Keratinocyte (primary cell): ENCODE results near the gene DAB1. TPM values are rescaled to one million over a fixed set of nuclear protein-coding genes. Genes with fewer than 3 reads are reported as not detected.

Experiments
- DNase-seq: peaks from one replicate; pipeline ENCODE4 v3.0.0-alpha.2; 2011; ENCODE audit warnings: low read depth, missing footprints, low spot score
- FAIRE-seq: peaks from 2 replicates; lab custom pipeline; 2011; peaks lifted over from hg19 to GRCh38; lab: Jason Lieb, UNC
- H2AFZ ChIP-seq: 2 replicates; pipeline ENCODE4 v1.6.0; 2012; ENCODE audit warnings: low read length, control low read depth, inconsistent platforms; ENCODE audit not compliant: control insufficient read depth
- H3K27ac ChIP-seq: 2 replicates; pipeline ENCODE4 v1.5.1; 2011; ENCODE audit warnings: low read length; ENCODE audit not compliant: control insufficient read depth, insufficient read depth
- H3K27me3 ChIP-seq: 3 replicates; pipeline ENCODE4 v1.6.0; 2011; ENCODE audit warnings: low read length; ENCODE audit not compliant: control insufficient read depth, insufficient read depth; ENCODE audit errors: extremely low read depth
- H3K36me3 ChIP-seq, 2 experiments: 2 replicates in 1 of 2; 3 replicates in 1 of 2; pipeline ENCODE4 v1.5.1; 2011; ENCODE audit warnings: low read length in 2 of 2, mild to moderate bottlenecking in 1 of 2; ENCODE audit not compliant: control insufficient read depth in 2 of 2, insufficient read depth in 2 of 2; ENCODE audit errors: extremely low read depth in 1 of 2
- H3K4me1 ChIP-seq: 3 replicates; pipeline ENCODE4 v1.5.1; 2011; ENCODE audit warnings: low read length; ENCODE audit not compliant: control insufficient read depth, insufficient read depth; ENCODE audit errors: extremely low read depth
- H3K4me2 ChIP-seq: 3 replicates; pipeline ENCODE4 v1.6.0; 2011; ENCODE audit warnings: low read depth, low read length; ENCODE audit not compliant: control insufficient read depth, insufficient read depth; ENCODE audit errors: extremely low read depth
- H3K4me3 ChIP-seq, 3 experiments: fragments of 200-600 bp in 1 of 3; sonication (generic) in 1 of 3; 2 replicates in 2 of 3; 3 replicates in 1 of 3; pipeline ENCODE4 v1.5.1; 2011 to 2016; ENCODE audit warnings: low read length in 3 of 3, mild to moderate bottlenecking in 3 of 3, control low read depth in 2 of 3, inconsistent platforms in 1 of 3, low read depth in 1 of 3, mixed read lengths in 1 of 3, mixed run types in 1 of 3, moderate library complexity in 1 of 3; ENCODE audit not compliant: control insufficient read depth in 2 of 3, insufficient read depth in 2 of 3; ENCODE audit errors: extremely low read depth in 1 of 3
- H3K79me2 ChIP-seq: 2 replicates; pipeline ENCODE4 v1.6.0; 2012; ENCODE audit warnings: low read length; ENCODE audit not compliant: control insufficient read depth, insufficient read depth
- H3K9ac ChIP-seq: 3 replicates; pipeline ENCODE4 v1.6.0; 2011; ENCODE audit warnings: low read length; ENCODE audit not compliant: control insufficient read depth, insufficient read depth; ENCODE audit errors: extremely low read depth
- H3K9me1 ChIP-seq: 3 replicates; pipeline ENCODE4 v1.6.0; 2011; ENCODE audit warnings: low read length; ENCODE audit not compliant: control insufficient read depth, insufficient read depth; ENCODE audit errors: extremely low read depth
- H3K9me3 ChIP-seq: 2 replicates; pipeline ENCODE4 v1.5.1; 2012; ENCODE audit warnings: low read depth, low read length; ENCODE audit not compliant: control insufficient read depth
- H4K20me1 ChIP-seq: 3 replicates; pipeline ENCODE4 v1.6.0; 2011; ENCODE audit warnings: low read length; ENCODE audit not compliant: control insufficient read depth, insufficient read depth; ENCODE audit errors: extremely low read depth
- CTCF ChIP-seq, 3 experiments: IDR thresholded peaks in 1 of 3; conservative IDR thresholded peaks in 1 of 3; optimal IDR thresholded peaks in 1 of 3; 2 replicates in 2 of 3; 3 replicates in 1 of 3; pipeline versions ENCODE3 to v1.5.1; 2011; ENCODE audit warnings: low read length in 3 of 3, mild to moderate bottlenecking in 3 of 3, moderate library complexity in 2 of 3, control low read depth in 1 of 3, inconsistent platforms in 1 of 3; ENCODE audit not compliant: insufficient read depth in 2 of 3; ENCODE audit errors: extremely low read depth in 1 of 3
- EZH2 ChIP-seq: IDR thresholded peaks from one replicate; pipeline ENCODE4 v1.6.1; 2012; ENCODE audit warnings: inconsistent platforms, mild to moderate bottlenecking, low read length, moderate library complexity
- dilution Hi-C: fragments of 300-500 bp; cut with MboI; formaldehyde crosslinking; loops from one replicate; pipeline ENCODE4 v1.7.0; 2020; ENCODE audit warnings: low sequenced_read_pairs; ENCODE audit not compliant: extremely low pct_ligation_motif_present
- polyA plus RNA-seq, 5 experiments: library from polyadenylated mRNA; depleted of rRNA in 3 of 5; stranded (reverse) in 3 of 5; stranded (forward) in 1 of 5; unstranded in 1 of 5; fragments of >200 nt; gene quantifications; 1 replicate in 1 of 5; 2 replicates in 3 of 5; 3 replicates in 1 of 5; pipeline versions ENCODE4 v1.2.1 to v1.2.3, GENCODE V29; 2011 to 2012; ENCODE audit warnings: missing spikeins in 2 of 5, low read depth in 1 of 5, low replicate concordance in 1 of 5

The DAB1 gene
- polyA plus RNA-seq, 1 donor (not counting 4 experiments of a cell fraction or from before 2014, with no cell fraction given), result 0.01 TPM

- H3K27ac ChIP-seq, result no peak overlapping the region
- no peak overlapping the region for H3K9ac ChIP-seq
- no peaks in the 10 kb centered on the region for H3K4me1 ChIP-seq
- H3K27me3 ChIP-seq, result no peaks in the 10 kb centered on the region
- no peak for DNase-seq
- H3K4me3 ChIP-seq, result no peak overlapping the region
- no peaks in the 10 kb centered on the region for H3K36me3 ChIP-seq
- H3K9me1 ChIP-seq, result no peaks in the 10 kb centered on the region
- dilution Hi-C loops, result no loop called here
- FAIRE-seq, result no peak
- no peak for TF ChIP-seq CTCF (optimal IDR thresholded peaks at IDR 0.05 in 1 of 3, IDR thresholded peaks at IDR 0.05 in 1 of 3, conservative IDR thresholded peaks at IDR 0.05 in 1 of 3; ENCODE audit: extremely low read depth in 1 of 3, insufficient read depth in 2 of 3, low read length in 3 of 3)
- TF ChIP-seq EZH2, result no peak
- no peak overlapping the region for H3K4me2 ChIP-seq
- H3K9me3 ChIP-seq, result no peaks in the 10 kb centered on the region
- no peak overlapping the region for H2AFZ ChIP-seq
- H4K20me1 ChIP-seq, result no peaks in the 10 kb centered on the region
- no peaks in the 10 kb centered on the region for H3K79me2 ChIP-seq
Observed at GRCh38 chr1:57198912-57199311, 224.9 kb downstream of the DAB1 start.

- Histone ChIP-seq H4K20me1 (no peaks in the 10 kb centered on the region), H3K9me1 (no peaks in the 10 kb centered on the region), H3K9ac (no peak overlapping the region), H3K9me3 (no peaks in the 10 kb centered on the region), H3K27ac (no peak overlapping the region), H2AFZ (no peak overlapping the region), H3K4me1 (no peaks in the 10 kb centered on the region), H3K27me3 (no peaks in the 10 kb centered on the region), H3K79me2 (no peaks in the 10 kb centered on the region), H3K36me3 (no peaks in the 10 kb centered on the region), H3K4me2 (no peak overlapping the region), H3K4me3 (no peak overlapping the region)
- dilution Hi-C loops, result no loop called here
- FAIRE-seq (no peak), DNase-seq (no peak)
- TF ChIP-seq CTCF (optimal IDR thresholded peaks at IDR 0.05 in 1 of 3, IDR thresholded peaks at IDR 0.05 in 1 of 3, conservative IDR thresholded peaks at IDR 0.05 in 1 of 3; ENCODE audit: extremely low read depth in 1 of 3, insufficient read depth in 2 of 3, low read length in 3 of 3) (no peak), EZH2 (no peak)
Observed at GRCh38 chr1:57195436-57195941, 228.4 kb downstream of the DAB1 start.
